Lower leg skin (tissue), 4 donors: ENCODE data around the gene FOXD1. TPM values are rescaled to one million over a fixed set of nuclear protein-coding genes. Genes with fewer than 3 reads are reported as not detected.

Experiments
- DNase-seq, 2 donors: peaks; one replicate each; pipeline ENCODE4 v3.0.0-alpha.2; 2019; ENCODE audit warnings: low spot score in 2 of 2
- H3K4me3 ChIP-seq: fragments of 200-600 bp; sonication (generic); 2 replicates; pipeline ENCODE4 v1.5.1; 2017; ENCODE audit warnings: mild to moderate bottlenecking, low read depth; ENCODE audit not compliant: poor library complexity, severe bottlenecking
- POLR2A ChIP-seq, 2 donors: fragments of 450-650 bp; IDR thresholded peaks; one replicate each; pipeline ENCODE4 v1.6.1; 2016 to 2017; ENCODE audit warnings: antibody characterized with exemption in 2 of 2, mild to moderate bottlenecking in 1 of 2, moderate library complexity in 1 of 2
- intact Hi-C: fragments of 100-400 bp; cut with DNase I; formaldehyde crosslinking; loops from one replicate; pipeline ENCODE4 v1.15.0; 2023; ENCODE audit warnings: low total_unique reads
- total RNA-seq, 4 donors: library from RNA; depleted of rRNA; stranded (reverse); fragments of >200 nt; gene quantifications; one replicate each; pipeline ENCODE4 v1.1.0, GENCODE V29; 2016
- TF ChIP-seq, protein P1 (sequence below), 3 donors: fragments of 450-650 bp; IDR thresholded peaks; one replicate each; pipeline ENCODE4 v1.5.1; 2016; ENCODE audit warnings: antibody characterized with exemption in 3 of 3, mild to moderate bottlenecking in 3 of 3, moderate library complexity in 2 of 3

Gene FOXD1
- total RNA-seq, 4 donors from 2014 or later, result 0.63 to 2.2 (median 1.8) TPM

DNA sequence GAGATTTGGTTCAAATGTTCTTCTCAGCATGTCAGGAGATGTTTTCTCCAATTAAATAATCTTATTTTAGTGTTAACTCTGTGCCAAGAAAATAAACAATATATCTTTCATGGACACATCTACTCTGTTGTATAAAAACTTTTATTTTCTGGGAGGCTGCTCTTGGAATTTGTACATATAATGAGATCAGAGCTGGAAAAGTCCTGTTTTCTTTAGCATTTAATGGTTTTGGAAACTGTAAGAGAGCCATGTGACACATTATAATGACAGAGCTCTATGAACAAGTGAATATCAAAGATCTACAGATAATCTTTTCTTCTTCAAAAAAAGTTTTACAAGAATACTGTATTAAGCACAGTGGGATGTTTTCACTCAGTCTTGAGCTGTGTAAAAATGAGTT lies 48.8 kb downstream of the FOXD1 start:
- intact Hi-C loops, result no loop called here
- DNase-seq, result no peak

More for the DNA sequence above, 48.8 kb downstream of the FOXD1 start:
- no peak overlapping the region for H3K4me3 ChIP-seq
- TF ChIP-seq POLR2A (IDR thresholded peaks at IDR 0.05), result no peak
- TF ChIP-seq, protein P1, sequence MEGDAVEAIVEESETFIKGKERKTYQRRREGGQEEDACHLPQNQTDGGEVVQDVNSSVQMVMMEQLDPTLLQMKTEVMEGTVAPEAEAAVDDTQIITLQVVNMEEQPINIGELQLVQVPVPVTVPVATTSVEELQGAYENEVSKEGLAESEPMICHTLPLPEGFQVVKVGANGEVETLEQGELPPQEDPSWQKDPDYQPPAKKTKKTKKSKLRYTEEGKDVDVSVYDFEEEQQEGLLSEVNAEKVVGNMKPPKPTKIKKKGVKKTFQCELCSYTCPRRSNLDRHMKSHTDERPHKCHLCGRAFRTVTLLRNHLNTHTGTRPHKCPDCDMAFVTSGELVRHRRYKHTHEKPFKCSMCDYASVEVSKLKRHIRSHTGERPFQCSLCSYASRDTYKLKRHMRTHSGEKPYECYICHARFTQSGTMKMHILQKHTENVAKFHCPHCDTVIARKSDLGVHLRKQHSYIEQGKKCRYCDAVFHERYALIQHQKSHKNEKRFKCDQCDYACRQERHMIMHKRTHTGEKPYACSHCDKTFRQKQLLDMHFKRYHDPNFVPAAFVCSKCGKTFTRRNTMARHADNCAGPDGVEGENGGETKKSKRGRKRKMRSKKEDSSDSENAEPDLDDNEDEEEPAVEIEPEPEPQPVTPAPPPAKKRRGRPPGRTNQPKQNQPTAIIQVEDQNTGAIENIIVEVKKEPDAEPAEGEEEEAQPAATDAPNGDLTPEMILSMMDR (IDR thresholded peaks at IDR 0.05), result no peak

Other genes starting within 250 kb of the FOXD1 start
- 1,000 to 10,000 TPM in 1 of 4 donors, 100 to 1,000 TPM in 3; 596 to 1,008 (median 649) TPM for gene BTF3, start 49.7 kb upstream of the FOXD1 start, total RNA-seq
- 10 to 100 TPM; 19.4 to 56.1 (median 27.6) TPM for gene ANKRA2, start 116.9 kb upstream of the FOXD1 start, total RNA-seq
- gene UTP15, start 117.0 kb upstream of the FOXD1 start, total RNA-seq, result 10 to 100 TPM; 13.0 to 37.1 (median 15.4) TPM
- 10 to 100 TPM; 30.9 to 54.7 (median 36.2) TPM for gene ARHGEF28, start 177.4 kb upstream of the FOXD1 start, total RNA-seq